C1 segment of cervical spinal cord (tissue), 14 donors: ENCODE measurements around the gene CDH4.

ENCODE experiments used
- DNase-seq, 14 donors: peaks; one replicate each; lab custom pipeline; 2025; lab: John Stamatoyannopoulos, UW

Gene CDH4

GRCh38 chr20:61925555-61926252, 673.6 kb downstream of the CDH4 start:
- no peak for DNase-seq

- DNase-seq = no peak
These were observed 674.2 kb downstream of the CDH4 start for GRCh38 chr20:61926253-61926613.

DNA sequence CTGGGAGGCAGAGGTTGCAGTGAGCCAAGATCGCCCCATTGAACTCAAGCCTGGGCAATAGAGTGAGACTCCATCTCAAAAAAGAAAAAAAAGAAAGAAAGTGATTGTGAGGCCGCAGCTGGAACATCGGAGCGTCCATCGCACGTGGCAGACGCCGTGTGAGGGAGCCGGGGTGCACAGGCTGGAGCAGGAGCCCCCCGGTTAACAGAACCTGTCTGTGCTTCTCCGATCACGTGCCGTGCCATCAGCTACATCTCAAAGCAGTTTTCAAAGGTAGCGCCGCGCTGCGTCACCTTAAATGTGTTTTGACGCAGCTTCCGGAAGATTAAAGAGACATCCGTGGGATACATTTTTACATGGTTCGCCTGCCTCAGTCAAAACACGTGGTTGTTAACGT, 674.7 kb downstream of the CDH4 start:
- DNase-seq = no peak

- no peak for DNase-seq
These were observed 675.2 kb downstream of the CDH4 start for GRCh38 chr20:61927193-61927825.

- no peak for DNase-seq
These were observed 675.9 kb downstream of the CDH4 start for GRCh38 chr20:61927826-61928541.

- DNase-seq = no peak
These were observed 677.5 kb downstream of the CDH4 start for GRCh38 chr20:61929561-61929960.

- no peak for DNase-seq
These were observed 678.1 kb downstream of the CDH4 start for GRCh38 chr20:61929971-61930666.

DNA sequence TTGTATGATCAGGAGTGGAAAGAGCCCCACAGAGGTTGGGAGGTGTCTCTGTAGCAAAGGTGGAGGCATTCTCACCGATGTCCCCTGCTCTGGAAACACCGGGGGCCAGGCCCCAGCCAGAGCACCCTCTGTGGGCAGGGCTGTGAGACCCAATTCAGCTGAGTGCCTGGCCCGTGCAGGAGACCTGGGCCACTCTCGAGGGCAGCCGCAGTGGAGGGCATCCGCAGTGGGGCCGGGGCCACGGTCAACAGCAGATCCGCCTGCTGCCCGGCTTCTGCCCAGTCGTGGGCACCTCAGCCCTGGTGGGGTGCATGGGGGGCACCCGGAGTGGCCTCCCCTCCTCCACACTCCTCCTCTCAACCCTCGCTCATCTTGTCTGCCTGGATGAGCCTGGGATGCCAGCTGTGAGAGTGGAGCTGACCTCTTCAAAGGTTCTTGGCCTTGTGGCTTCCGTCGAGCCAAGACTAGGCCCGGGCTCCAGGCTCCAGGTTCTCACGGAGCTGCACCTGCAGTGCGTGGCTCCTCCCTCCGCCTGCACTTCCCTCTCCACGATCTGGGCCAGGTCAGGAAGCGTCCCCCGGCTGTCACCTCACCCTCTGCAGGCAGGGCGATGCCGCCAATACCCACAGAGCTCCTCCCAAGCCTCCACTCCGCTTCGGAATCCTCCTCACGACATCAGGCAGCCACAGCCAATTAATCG, 678.9 kb downstream of the CDH4 start:
- no peak for DNase-seq

GRCh38 chr20:61931476-61932198, 679.6 kb downstream of the CDH4 start:
- DNase-seq = no peak

- no peak for DNase-seq
These were observed 680.1 kb downstream of the CDH4 start for GRCh38 chr20:61932199-61932592.

GRCh38 chr20:61932711-61933480, 680.8 kb downstream of the CDH4 start:
- no peak for DNase-seq

GRCh38 chr20:61933481-61933950, 681.5 kb downstream of the CDH4 start:
- no peak for DNase-seq

DNA sequence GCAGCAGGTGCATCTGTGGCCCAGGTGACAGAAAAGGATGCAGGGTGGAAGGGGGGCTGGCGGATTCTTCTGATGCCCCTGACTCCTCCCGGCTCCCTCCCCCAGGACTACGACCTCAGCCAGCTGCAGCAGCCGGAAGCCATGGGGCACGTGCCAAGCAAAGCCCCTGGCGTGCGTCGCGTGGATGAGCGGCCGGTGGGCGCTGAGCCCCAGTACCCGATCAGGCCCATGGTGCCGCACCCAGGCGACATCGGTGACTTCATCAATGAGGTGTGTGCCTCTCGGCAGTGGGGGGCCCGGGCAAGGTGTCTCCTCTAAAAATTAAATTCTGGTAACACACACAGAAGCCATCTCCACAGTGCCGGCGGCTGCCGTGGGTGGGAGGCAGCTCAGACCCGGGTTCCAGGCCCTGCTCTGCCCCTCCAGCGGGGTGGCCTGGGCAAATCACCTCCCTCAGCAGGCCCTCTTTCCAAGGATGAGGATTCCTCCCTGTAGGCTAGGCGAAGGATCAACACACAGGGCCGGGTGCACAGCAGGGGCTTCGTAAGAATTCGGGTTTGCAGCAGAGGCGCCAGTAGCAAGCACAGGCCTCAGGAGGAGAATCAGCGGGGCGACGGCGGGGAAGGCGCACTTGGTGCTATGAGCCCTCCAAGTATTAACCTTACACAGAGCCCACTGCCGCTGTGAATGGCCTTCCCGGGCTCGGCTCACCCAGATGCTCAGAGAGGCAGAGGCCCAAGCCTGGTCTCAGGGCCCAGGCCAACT, 682.1 kb downstream of the CDH4 start:
- no peak for DNase-seq

- no peak for DNase-seq
These were observed 682.9 kb downstream of the CDH4 start for GRCh38 chr20:61934716-61935530.

GRCh38 chr20:61935926-61936700, 684.1 kb downstream of the CDH4 start:
- no peak for DNase-seq

DNA sequence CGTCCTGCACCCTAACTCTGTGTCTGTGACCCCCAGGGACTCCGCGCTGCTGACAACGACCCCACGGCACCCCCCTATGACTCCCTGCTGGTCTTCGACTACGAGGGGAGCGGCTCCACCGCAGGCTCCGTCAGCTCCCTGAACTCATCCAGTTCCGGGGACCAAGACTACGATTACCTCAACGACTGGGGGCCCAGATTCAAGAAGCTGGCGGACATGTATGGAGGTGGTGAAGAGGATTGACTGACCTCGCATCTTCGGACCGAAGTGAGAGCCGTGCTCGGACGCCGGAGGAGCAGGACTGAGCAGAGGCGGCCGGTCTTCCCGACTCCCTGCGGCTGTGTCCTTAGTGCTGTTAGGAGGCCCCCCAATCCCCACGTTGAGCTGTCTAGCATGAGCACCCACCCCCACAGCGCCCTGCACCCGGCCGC, 684.7 kb downstream of the CDH4 start:
- DNase-seq = no peak

- DNase-seq = no peak
These were observed 685.3 kb downstream of the CDH4 start for GRCh38 chr20:61937146-61937962.
